GM12878 (cell line): ENCODE results near the gene BRD2. TPM values are rescaled to one million over a fixed set of nuclear protein-coding genes. Genes with fewer than 3 reads are reported as not detected.

Experiments
- CHD1 ChIP-seq: IDR thresholded peaks from 2 replicates; pipeline ENCODE4 v1.6.1; 2012; ENCODE audit warnings: low read depth, low read length, improper control_type of control experiment
- CREM ChIP-seq: IDR thresholded peaks from 2 replicates; pipeline ENCODE4 v1.6.1; 2014; ENCODE audit warnings: antibody characterized with exemption, low read depth
- FOXM1 ChIP-seq: IDR thresholded peaks from 2 replicates; pipeline ENCODE4 v1.6.1; 2012; ENCODE audit warnings: low read depth, mild to moderate bottlenecking, inconsistent platforms, low read length, moderate library complexity
- HCFC1 ChIP-seq: fragments of 150-350 bp; IDR thresholded peaks from 2 replicates; pipeline ENCODE4 v1.6.1; 2014; ENCODE audit warnings: low read length
- IKZF1 ChIP-seq: fragments of 450-650 bp; conservative IDR thresholded peaks from 2 replicates; pipeline ENCODE4 v1.6.1; 2017; ENCODE audit warnings: antibody characterized with exemption, mild to moderate bottlenecking
- IRF3 ChIP-seq: fragments of 450-650 bp; IDR thresholded peaks from 2 replicates; pipeline ENCODE4 v1.6.1; 2014; ENCODE audit warnings: mild to moderate bottlenecking
- JUNB ChIP-seq: IDR thresholded peaks from 2 replicates; pipeline ENCODE4 v1.6.1; 2016; ENCODE audit warnings: antibody characterized with exemption, mild to moderate bottlenecking
- MYC ChIP-seq: IDR thresholded peaks from 2 replicates; pipeline ENCODE4 v1.6.1; 2011; ENCODE audit warnings: mild to moderate bottlenecking, low read length, moderate library complexity, inconsistent platforms; ENCODE audit not compliant: insufficient read depth, insufficient replicate concordance, insufficient read length, severe bottlenecking
- NFYA ChIP-seq: IDR thresholded peaks from 2 replicates; pipeline ENCODE4 v1.6.1; 2011; ENCODE audit warnings: low read depth, mild to moderate bottlenecking, low read length, improper control_type of control experiment, borderline replicate concordance
- NR2C2 ChIP-seq: IDR thresholded peaks from 2 replicates; pipeline ENCODE4 v1.6.1; 2011; ENCODE audit warnings: borderline replicate concordance, low read depth; ENCODE audit not compliant: control insufficient read depth, insufficient read length
- NRF1 ChIP-seq: conservative IDR thresholded peaks from 2 replicates; pipeline ENCODE4 v1.6.1; 2011; ENCODE audit warnings: mild to moderate bottlenecking, low read depth, low read length, improper control_type of control experiment
- PBX3 ChIP-seq: IDR thresholded peaks from 2 replicates; pipeline ENCODE4 v1.6.1; 2011; ENCODE audit warnings: mild to moderate bottlenecking, low read depth, low read length, moderate library complexity; ENCODE audit not compliant: insufficient replicate concordance
- POU2F2 ChIP-seq: IDR thresholded peaks from 3 replicates; pipeline ENCODE4 v1.6.1; 2011; ENCODE audit warnings: low read depth, mild to moderate bottlenecking, low read length, borderline replicate concordance
- RB1 ChIP-seq: fragments of 450-650 bp; formaldehyde crosslinking; IDR thresholded peaks from 2 replicates; pipeline ENCODE4 v1.6.1; 2017; ENCODE audit warnings: mild to moderate bottlenecking, borderline replicate concordance
- TARDBP ChIP-seq: IDR thresholded peaks from 2 replicates; pipeline ENCODE4 v1.6.1; 2016; ENCODE audit warnings: borderline replicate concordance
- WRNIP1 ChIP-seq: IDR thresholded peaks from 2 replicates; pipeline ENCODE4 v1.6.1; 2011; ENCODE audit warnings: low read depth, low read length, improper control_type of control experiment, borderline replicate concordance
- ZBTB40 ChIP-seq: fragments of 450-650 bp; IDR thresholded peaks from 2 replicates; pipeline ENCODE4 v1.6.1; 2016; ENCODE audit warnings: mild to moderate bottlenecking, moderate library complexity, borderline replicate concordance
- ZNF592 ChIP-seq: fragments of 450-650 bp; IDR thresholded peaks from 2 replicates; pipeline ENCODE4 v1.6.1; 2017; ENCODE audit warnings: mild to moderate bottlenecking, moderate library complexity
- ZZZ3 ChIP-seq: IDR thresholded peaks from 2 replicates; pipeline ENCODE4 v1.6.1; 2011; ENCODE audit warnings: low read depth; ENCODE audit not compliant: control insufficient read depth, insufficient read length
- polyA plus RNA-seq, 11 experiments: library from polyadenylated mRNA; depleted of rRNA in 4 of 11; unstranded in 6 of 11; stranded (reverse) in 5 of 11; fragments of >200 nt; fragmentation: Nextera tagmentation in 4 of 11; fragmentation: Illumina TruSeq in 1 of 11; extraction: Ambion mirVana in 4 of 11; extraction: Trizol in 1 of 11; gene quantifications; 1 replicate in 1 of 11; 2 replicates in 10 of 11; pipeline versions ENCODE4 v1.2.1 to v1.2.3, GENCODE V29; 2011 to 2016; ENCODE audit warnings: inconsistent platforms in 2 of 11, missing spikeins in 2 of 11, low read depth in 1 of 11
- total RNA-seq, 4 experiments: library from RNA; depleted of rRNA in 3 of 4; stranded (reverse); fragments of >200 nt in 3 of 4; fragmentation: Illumina TruSeq in 1 of 4; extraction: Trizol in 1 of 4; gene quantifications; 2 replicates each; pipeline versions ENCODE4 v1.2.1 to v1.2.3, GENCODE V29; 2013 to 2021

Gene BRD2
- total and polyA plus RNA-seq, 10 of the 15 experiments (the other 5 are each of a cell fraction or from before 2014, with no cell fraction given): 32.2 to 239 (median 139) TPM

GRCh38 chr6:32984622-32985389 lies 16.4 kb downstream of the BRD2 start (continued):
- TF ChIP-seq ZNF592 (no peak), NRF1 (no peak), CREM (no peak), TARDBP (no peak), JUNB (no peak), WRNIP1 (no peak), POU2F2 (0 out of 3 replicates have a peak, but pooled peaks have one; percentile 49), HCFC1 (no peak; the same call in 1 of the 2 replicates), RB1 (no peak), MYC (no peak), NR2C2 (no peak), FOXM1 (no peak; the same call in 1 of the 2 replicates), ZBTB40 (no peak), IKZF1 (no peak), NFYA (no peak), PBX3 (no peak), ZZZ3 (no peak), CHD1 (no peak), IRF3 (peak; percentile 29; the same call in 1 of the 2 replicates)
